Keratinocyte (primary cell): ENCODE measurements around the gene ATAD1.

ENCODE experiments used
- EZH2 ChIP-seq: IDR thresholded peaks from one replicate; pipeline ENCODE4 v1.6.1; 2012; ENCODE audit warnings: inconsistent platforms, mild to moderate bottlenecking, low read length, moderate library complexity
- TF ChIP-seq, protein P1 (sequence below), 3 experiments: IDR thresholded peaks in 1 of 3; conservative IDR thresholded peaks in 1 of 3; optimal IDR thresholded peaks in 1 of 3; 2 replicates in 2 of 3; 3 replicates in 1 of 3; pipeline versions ENCODE3 to v1.5.1; 2011; ENCODE audit warnings: low read length in 3 of 3, mild to moderate bottlenecking in 3 of 3, moderate library complexity in 2 of 3, control low read depth in 1 of 3, inconsistent platforms in 1 of 3; ENCODE audit not compliant: insufficient read depth in 2 of 3; ENCODE audit errors: extremely low read depth in 1 of 3

DNA sequence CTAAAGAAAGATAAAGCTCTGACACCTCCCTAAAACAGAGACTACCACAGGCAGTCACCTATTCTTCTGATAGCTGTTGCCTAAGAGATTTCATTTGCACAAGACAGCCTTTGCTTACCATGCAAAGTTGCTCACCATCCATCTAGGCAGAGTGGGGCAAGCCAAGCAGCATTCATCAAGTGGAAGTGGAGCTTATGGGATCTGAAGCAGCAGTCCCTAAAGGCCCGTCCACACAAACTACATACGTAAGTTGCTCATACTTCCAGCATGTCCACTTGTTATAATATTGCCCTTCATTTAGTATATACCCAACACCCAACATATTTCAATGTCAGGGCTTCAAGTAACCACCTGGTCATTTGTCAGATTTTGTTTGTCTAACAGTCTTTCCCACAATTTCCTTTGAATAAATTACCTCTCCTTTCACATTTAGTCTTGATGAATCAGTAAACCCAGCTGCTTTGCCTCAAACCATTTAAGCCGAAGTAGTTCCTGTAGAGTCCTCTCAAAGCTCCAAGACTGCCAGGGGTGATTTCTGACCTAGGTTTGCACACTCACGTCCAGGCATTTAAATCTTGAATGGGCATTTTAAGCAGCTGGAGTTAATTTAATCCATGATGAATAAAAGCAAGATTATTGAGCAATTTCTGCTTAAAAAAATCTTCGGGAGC, 67.9 kb downstream of the ATAD1 start:
- TF ChIP-seq, protein P1, sequence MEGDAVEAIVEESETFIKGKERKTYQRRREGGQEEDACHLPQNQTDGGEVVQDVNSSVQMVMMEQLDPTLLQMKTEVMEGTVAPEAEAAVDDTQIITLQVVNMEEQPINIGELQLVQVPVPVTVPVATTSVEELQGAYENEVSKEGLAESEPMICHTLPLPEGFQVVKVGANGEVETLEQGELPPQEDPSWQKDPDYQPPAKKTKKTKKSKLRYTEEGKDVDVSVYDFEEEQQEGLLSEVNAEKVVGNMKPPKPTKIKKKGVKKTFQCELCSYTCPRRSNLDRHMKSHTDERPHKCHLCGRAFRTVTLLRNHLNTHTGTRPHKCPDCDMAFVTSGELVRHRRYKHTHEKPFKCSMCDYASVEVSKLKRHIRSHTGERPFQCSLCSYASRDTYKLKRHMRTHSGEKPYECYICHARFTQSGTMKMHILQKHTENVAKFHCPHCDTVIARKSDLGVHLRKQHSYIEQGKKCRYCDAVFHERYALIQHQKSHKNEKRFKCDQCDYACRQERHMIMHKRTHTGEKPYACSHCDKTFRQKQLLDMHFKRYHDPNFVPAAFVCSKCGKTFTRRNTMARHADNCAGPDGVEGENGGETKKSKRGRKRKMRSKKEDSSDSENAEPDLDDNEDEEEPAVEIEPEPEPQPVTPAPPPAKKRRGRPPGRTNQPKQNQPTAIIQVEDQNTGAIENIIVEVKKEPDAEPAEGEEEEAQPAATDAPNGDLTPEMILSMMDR (optimal IDR thresholded peaks at IDR 0.05 in 1 of 3, IDR thresholded peaks at IDR 0.05 in 1 of 3, conservative IDR thresholded peaks at IDR 0.05 in 1 of 3; ENCODE audit: extremely low read depth in 1 of 3, insufficient read depth in 2 of 3, low read length in 3 of 3), result no peak
- TF ChIP-seq EZH2, result no peak
